Activated CD4-positive, alpha-beta T cell treated with anti-CD3 and anti-CD28 coated beads, Interleukin-2, amount 50 U/mL, for 48 hours (primary cell): ENCODE results near the gene OR1C1.
"Not testable (repeated sequence)": the region's sequence is repeated elsewhere in the genome, so short reads cannot be mapped to it uniquely, and the experiment has no call there.

ENCODE experiments used
- DNase-seq, 2 experiments: peaks; one replicate each; pipeline ENCODE4 v3.0.0-alpha.2; 2020

The OR1C1 gene, protein sequence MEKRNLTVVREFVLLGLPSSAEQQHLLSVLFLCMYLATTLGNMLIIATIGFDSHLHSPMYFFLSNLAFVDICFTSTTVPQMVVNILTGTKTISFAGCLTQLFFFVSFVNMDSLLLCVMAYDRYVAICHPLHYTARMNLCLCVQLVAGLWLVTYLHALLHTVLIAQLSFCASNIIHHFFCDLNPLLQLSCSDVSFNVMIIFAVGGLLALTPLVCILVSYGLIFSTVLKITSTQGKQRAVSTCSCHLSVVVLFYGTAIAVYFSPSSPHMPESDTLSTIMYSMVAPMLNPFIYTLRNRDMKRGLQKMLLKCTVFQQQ

DNA sequence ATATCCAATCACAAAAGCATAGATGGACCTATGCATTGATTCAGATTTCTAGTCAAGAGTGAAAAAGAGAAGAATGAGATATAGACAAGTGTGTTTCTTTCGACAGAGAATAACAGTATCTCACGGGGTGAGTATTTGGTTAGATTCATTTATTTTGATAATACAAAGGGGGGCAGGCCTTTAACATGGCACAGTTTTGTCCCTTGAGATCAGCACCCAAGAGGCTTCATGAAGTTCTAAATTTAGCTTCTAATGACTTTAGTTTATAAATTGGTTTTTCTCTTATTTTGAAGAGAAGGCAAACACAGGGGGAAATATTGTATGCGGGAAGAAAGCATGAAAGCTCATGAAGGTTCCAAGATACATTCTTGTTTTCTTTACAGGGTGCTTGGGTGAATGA, at the start of gene OR1C1:
OR1C1 (minus strand) TSS at position 101 of the 400 bp plus-strand sequence. CDS start 2,150 bp downstream, outside the sequence.
- DNase-seq, result no peak

DNA sequence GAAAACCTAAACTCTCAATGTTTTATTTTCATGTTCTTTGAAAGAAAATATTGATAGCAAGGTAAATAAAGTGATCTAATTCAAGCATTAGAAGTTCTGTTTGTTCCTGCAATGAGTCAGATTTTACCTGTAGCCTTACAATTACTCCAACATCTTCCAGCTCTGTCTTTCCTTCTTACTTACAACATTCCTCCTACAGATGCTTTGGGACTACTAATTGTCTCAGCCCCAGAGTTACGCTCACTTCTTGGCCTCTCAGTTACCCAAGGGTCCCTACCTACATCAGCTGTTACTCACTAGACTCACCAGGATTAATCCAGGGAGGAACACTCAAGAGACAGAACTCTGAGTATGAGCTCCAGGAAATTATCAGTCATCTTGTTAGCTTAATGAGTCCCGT, 37.2 kb upstream of the OR1C1 start:
- no peak for DNase-seq

DNA sequence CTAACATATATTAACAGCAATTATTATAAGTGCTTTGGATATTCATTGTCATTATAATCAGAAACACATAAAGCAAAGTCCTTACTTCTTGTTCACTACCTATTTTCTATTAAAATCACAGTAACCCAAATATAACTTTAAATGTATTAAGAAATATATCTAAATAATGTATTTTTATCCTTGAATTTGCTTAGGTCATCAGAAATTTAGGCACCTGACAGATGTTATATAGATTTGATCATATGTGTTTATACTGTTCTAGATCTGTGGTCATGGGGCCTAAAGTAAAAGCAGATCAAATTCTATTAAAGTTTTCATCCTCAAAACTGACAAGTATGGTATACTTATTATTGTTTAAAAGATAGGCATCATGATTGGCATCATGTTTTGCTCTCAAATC, 9.2 kb upstream of the OR1C1 start:
- DNase-seq, result no peak

- not testable (repeated sequence) for DNase-seq
Measured at GRCh38 chr1:247754311-247754710, 6.0 kb downstream of the OR1C1 start.

DNA sequence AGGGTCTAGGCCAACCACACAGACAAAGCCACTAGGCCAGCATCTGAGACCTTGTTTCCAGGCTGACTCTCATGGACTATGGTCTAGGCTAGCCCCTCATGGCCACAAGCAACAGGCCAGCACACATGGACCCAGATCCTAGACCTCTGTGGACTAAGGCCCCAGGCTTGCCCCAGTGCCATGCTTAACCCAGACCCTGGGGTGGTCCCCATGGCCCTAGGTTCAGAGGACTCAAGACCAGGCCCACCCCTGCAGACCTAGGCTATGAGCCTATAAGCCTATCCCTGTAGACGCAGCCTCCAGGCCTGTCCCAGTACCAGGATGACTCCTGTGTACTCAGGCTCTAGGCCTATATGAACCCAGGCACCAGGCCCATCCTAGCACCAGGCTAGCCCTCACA, 10.5 kb downstream of the OR1C1 start:
- no peak for DNase-seq

DNA sequence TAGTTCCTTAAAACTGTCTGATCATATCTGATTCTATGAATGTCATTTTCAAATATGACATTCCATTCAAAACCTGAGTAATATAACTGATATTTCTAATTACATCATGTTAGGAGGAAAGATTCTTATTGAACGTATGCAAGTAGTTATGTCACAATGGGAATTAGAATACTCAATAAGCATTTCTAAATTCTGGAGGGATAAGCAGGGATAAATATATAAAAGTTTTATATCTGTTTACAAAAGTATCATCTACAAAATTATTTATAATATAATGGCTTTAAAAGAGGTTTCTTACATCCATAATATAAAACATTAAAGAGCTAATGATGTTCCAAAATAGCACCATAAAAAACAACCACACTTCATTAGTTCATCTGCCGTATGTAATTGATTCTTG, 12.3 kb downstream of the OR1C1 start, which contains the start of gene OR14A2:
OR14A2 (minus strand) TSS at position 101 of the 400 bp plus-strand sequence.
- no peak for DNase-seq

DNA sequence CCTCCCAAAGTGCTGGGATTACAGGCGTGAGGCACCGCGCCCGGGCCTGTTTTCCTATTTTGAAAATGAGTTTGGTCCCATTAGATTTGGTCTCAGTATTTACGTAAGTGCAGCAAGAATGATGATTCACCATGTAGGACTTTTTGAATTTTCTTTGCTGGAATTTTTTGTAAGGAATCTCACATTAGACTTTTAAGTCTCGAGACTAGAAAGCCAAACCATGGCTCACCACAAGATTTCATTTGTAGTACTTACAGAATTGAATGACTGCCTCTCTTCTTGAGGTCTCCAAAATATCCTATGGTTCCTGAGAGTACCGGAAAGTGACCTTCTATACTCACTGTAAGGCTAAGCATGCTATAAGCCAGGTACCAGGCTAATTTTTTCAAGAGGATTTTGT, 12.7 kb downstream of the OR1C1 start:
- no peak for DNase-seq

- DNase-seq, result no peak
Measured at GRCh38 chr1:247746391-247746935, 13.9 kb downstream of the OR1C1 start.

DNA sequence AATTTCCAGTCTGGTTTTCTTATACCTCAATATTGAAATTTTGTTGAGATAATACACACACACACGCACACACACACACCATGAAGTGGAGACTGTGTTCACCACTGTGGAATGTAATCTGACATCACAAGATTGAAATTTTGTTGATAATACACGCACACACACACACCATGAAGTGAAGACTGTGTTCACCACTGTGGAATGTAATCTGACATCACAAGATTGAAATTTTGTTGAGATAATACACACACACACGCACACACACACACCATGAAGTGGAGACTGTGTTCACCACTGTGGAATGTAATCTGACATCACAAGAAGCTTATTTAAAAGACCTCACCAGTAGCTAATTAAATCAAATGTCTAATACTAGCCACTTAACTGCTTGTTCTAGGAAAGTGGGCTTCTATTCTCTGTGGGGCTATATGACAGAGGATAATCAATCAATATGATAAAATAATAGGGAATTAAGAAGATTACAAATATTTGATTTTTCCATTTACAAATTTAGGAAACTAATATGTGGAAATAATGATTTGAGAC, 18.1 kb downstream of the OR1C1 start:
- DNase-seq, result not testable (repeated sequence)

GRCh38 chr1:247741756-247742155, 18.6 kb downstream of the OR1C1 start:
- no peak for DNase-seq

- DNase-seq, result no peak
Measured at GRCh38 chr1:247740721-247741120, 19.6 kb downstream of the OR1C1 start.

DNA sequence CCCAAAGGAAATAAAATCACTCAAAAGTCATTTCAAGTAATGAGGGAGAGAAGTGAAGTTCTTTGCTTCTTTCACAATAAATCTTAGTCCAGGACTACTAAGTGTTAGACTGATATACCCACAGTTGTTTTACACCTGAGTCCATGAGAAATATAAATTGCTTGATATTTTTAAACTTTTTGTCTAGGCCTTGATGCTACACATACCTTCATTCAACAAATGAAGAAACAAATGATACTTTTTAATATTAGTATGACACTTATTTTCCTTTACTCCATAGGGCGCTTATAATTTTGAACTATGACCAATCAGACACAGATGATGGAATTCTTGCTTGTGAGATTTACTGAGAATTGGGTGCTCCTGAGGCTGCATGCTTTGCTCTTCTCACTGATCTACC, 22.0 kb downstream of the OR1C1 start, which contains the start of gene OR14K1:
OR14K1 (plus strand) TSS at position 301 of the 400 bp plus-strand sequence; CDS start at position 301, 0 bp downstream.
- no peak for DNase-seq

- no peak for DNase-seq
Measured at GRCh38 chr1:247721222-247721621, 39.1 kb downstream of the OR1C1 start.

- no peak for DNase-seq
Measured at GRCh38 chr1:247716546-247716945, 43.8 kb downstream of the OR1C1 start, which contains the start of gene OR6F1. TSS of gene OR6F1 (minus strand) at chr1:247716646. CDS start at chr1:247712755, 3,891 bp downstream.

- DNase-seq, result no peak
Measured at GRCh38 chr1:247713753-247714152, 46.6 kb downstream of the OR1C1 start.

- DNase-seq, result not testable (repeated sequence)
Measured at GRCh38 chr1:247710681-247711080, 49.7 kb downstream of the OR1C1 start.
